Measurements from ENCODE around the gene KDM4D. TPM values are rescaled to one million over a fixed set of nuclear protein-coding genes. Genes with fewer than 3 reads are reported as not detected.
"Not testable (repeated sequence)": the region's sequence is repeated elsewhere in the genome, so short reads cannot be mapped to it uniquely, and the experiment has no call there.

Gene KDM4D
- polyA plus RNA-seq (2012; ENCODE audit: insufficient read depth, insufficient read length): 3.1 TPM

DNA sequence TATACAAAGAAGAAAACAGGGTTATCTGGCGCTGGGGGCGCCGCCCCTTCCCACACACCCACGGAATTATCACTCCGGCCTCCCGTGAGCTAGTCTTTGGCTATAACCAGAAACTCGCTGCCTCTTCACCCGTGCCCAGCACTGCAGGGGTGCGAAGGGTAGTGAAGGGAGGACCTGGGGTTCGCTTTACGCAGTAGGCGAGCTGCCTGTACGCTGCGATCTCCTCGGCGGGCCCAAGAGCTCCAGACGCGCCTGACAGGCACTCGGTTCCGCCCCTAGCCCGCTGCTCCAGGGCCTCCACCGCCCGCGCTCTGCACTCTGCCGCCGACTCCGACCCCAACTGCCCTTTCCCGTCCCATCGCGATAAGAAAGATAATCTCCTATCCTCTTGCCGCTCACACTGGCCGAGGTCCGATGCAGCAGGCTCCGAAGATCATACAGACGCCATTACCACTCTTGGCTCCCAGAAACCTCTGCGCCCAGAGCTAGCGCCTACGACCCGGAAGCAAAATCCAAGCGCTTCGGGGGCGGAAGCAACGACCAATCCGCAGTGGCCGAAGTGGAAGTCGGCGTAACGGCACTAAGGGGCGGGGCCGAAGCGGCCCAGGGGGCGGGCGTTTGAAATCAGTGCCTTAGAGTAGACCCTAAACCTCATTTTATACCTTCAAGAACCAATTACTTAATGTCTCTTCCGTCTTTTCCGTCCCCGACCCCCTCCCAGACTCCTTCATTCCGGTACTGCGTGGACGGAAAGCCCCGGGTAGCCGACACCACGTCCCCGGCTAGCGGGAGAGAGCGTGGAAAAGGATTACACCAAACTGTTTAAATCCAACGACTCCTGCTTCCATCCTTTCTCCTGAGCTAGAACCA, at the start of gene KDM4D, which contains the start of gene CWC15:
Gene KDM4D (plus strand): TSS at position 611 of the 870 bp plus-strand sequence. CDS start 23,664 bp downstream, outside the sequence.
Gene CWC15 (minus strand): TSS at position 458 of the 870 bp plus-strand sequence. CDS start 1,371 bp downstream, outside the sequence.
- H3K4me3 ChIP-seq (ENCODE audit: low read length): peak within 1 kb of the TSS; percentile 82
- DNase-seq (ENCODE audit: low read depth, low spot score): peak; percentile 89

GRCh38 chr11:94924171-94924572, 49.3 kb upstream of the KDM4D start:
- H3K4me3 ChIP-seq (ENCODE audit: low read length): no peak overlapping the region
- no peak for DNase-seq (ENCODE audit: low read depth, low spot score)

GRCh38 chr11:94924612-94925011, 48.9 kb upstream of the KDM4D start:
- peak; percentile 44 for DNase-seq (ENCODE audit: low read depth, low spot score)
- H3K4me3 ChIP-seq (ENCODE audit: low read length): no peak overlapping the region

DNA sequence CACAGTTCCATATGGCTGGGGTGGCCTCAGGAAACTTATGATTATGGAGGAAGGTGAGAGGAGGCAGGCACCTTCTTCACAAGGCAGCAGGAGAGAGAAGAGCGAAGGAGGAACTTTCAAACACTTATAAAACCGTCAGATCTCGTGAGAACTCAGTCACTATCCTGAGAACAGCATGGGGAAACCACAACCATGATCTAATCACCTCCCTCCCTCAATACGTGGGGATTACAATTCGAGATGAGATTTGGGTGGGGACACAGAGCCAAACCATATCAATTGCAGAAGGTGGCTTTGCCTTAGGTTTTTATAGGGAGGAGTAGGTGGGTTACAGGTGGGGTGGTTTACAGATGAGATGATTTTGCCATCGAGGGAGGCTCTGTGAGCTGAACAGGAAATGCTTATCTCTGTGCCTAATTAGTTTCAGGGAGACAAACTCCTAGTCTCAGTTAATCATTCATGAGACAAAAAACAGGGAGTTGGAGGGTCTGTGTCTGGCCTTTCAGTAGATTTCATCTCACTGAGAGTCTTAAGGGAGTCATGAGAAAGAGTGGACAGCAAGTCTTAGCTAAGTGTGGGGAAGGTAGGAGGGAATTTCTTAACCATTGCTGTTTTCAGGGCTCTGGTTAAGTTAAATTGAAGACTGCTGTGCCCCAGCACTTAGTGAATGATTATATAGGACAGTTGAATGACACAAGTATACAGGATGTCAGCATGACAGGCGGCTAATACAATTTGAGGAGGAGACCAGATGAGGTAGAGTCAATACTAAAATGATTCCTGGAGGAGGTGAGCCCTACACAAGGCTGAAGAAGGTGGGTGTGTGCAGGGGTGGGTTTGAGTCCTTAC, 47.9 kb upstream of the KDM4D start:
- no peak for DNase-seq (ENCODE audit: low read depth, low spot score)

DNA sequence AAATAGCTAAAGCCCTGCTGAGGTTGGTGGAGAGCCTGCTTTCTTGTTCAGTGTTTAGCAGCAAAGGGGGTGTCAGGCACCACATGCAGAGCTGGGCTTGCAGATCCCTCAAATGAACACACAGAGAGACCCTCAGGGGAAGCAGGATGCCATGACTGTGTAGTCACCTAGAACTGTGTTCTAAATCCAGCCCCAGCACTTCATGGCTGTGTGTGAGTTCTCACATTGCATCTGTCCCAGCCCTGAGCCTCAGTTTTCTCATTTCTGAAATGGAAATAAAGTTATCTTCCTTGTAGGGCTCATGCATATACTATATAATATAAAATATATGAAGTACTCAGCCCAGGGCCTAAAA, 47.3 kb upstream of the KDM4D start:
- DNase-seq (ENCODE audit: low read depth, low spot score): no peak

More for the DNA sequence above, 47.9 kb upstream of the KDM4D start:
- H3K4me3 ChIP-seq (ENCODE audit: low read length): no peak overlapping the region

GRCh38 chr11:94926698-94927237, 46.7 kb upstream of the KDM4D start:
- no peak overlapping the region for H3K4me3 ChIP-seq (ENCODE audit: low read length)
- no peak for DNase-seq (ENCODE audit: low read depth, low spot score)

More for the DNA sequence above, 47.3 kb upstream of the KDM4D start:
- H3K4me3 ChIP-seq (ENCODE audit: low read length): no peak overlapping the region

DNA sequence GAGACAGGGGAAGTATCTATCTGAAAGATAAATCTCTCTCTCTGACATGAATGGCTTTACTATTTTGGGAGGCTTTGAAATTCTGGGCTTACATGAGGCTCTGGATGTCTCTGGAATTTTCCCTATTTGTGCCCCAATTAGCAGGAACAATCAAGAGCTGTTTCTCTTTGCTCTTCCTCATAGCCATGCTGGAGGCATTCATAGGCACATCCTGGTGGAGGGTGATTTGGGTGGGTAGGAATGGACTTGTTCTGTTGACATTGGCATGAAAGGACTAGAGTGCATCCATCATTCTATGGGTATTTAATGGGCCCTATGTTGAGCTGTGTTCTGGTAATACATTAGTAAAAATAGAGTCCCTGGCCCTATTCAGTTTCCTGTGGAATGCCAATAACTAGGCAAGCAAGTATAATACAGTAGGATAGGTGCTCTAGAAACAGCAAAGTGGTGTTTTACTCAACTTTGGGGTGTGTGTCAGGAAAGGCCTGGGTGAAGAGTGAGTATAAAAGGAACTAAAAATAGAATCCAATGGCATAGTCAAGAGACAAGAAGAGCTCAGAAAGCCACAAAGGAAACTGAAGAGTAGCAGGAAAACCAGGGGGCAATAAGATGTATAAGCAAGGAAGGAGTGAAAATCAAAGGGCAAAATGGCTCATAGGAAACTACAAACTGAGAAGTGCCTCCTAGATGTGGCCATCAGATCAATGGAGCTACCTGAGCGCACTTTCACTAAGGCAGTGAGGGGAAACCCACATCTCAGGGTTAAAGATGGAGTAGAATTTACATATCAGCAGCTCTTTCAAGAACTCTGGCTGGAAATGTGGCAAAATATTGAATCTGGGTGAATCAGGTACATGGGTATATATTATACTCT, 45.2 kb upstream of the KDM4D start:
- H3K4me3 ChIP-seq (ENCODE audit: low read length): no peak overlapping the region
- peak; percentile 79 for DNase-seq (ENCODE audit: low read depth, low spot score)

- not testable (repeated sequence) for DNase-seq (ENCODE audit: low read depth, low spot score); H3K4me3 ChIP-seq (ENCODE audit: low read length)
Observed at GRCh38 chr11:94932072-94932471, 41.4 kb upstream of the KDM4D start.

DNA sequence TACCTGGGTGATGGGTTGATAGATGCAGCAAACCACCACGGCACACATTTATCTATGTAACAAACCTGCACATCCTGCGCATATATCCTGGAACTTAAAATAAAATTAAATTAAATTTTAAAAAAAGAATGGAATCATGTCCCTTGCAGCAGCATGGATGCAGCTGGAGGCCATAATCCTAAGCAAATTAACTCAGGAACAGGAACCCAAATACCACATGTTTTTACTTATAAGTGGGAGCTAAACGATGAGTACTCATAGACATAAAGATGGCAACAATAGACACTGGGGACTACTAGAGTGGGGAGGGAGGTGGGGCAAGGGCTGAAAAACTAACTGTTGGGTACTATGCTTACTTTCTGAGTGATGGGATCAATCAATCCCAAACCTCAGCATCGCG, 41.0 kb upstream of the KDM4D start:
- H3K4me3 ChIP-seq (ENCODE audit: low read length): no peak overlapping the region
- DNase-seq (ENCODE audit: low read depth, low spot score): no peak

DNA sequence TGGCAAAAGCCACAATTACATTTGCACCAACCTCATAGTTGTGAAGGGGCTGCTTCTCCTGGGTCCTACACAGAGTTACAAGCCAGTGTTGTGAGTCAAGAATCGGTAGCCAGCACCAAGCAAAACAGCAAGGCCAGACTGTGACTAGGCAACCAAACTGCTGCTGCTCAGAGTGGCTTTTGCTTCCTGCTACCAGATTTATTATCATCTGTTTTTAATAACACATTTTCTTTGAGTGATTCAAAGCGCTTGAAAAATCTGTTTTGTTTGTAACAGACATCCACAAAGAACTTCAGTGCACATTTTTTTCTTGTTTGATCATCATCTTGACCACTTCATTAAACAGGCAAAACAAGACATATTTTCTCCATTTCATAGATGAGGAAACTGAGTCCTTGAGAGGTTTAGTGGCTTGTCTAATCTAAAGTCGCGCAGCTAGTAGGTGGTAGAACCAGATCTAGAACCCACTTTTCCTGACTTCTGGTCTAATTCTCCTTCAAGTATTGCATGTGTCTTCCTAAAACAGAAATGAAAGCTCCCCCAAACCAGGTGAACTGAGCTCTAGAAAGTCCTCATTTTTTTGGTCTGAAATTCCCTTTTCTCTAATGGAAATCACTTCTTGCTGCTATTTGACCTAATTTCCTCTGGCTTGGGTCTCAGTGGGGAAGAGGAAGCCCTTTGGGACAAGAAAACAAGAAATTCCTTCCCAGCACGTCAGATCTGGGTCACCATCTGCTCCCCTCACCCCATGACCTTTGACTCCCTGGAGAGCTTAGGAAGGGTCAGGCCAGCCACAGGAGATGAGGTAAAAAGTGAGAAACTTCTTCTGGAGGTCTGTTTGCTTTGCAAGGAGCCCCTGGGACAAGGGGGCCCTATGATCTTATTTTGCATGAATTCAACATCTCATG, 40.0 kb upstream of the KDM4D start:
- no peak for DNase-seq (ENCODE audit: low read depth, low spot score)
- no peak overlapping the region for H3K4me3 ChIP-seq (ENCODE audit: low read length)

DNA sequence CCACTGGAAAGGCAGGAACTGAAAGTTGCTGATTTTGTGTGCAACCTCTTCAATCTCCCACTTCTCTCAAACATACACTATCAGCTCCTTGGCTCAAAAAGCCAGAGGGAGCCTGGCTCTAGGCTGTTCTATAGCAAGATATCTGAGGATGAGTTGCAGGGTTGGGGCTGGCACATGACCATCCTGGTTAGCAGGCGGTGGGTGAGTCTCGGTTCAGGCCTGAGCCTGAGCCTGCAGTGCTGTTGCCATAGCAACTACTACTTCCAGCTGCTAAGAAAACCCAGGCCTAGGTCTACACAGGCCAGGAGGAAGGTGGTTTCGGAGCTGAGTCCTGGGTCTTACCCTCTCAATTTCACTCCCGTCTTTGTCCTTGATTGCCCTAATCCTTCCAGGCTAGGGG, 39.1 kb upstream of the KDM4D start:
- H3K4me3 ChIP-seq (ENCODE audit: low read length): no peak overlapping the region
- DNase-seq (ENCODE audit: low read depth, low spot score): peak; percentile 58

DNA sequence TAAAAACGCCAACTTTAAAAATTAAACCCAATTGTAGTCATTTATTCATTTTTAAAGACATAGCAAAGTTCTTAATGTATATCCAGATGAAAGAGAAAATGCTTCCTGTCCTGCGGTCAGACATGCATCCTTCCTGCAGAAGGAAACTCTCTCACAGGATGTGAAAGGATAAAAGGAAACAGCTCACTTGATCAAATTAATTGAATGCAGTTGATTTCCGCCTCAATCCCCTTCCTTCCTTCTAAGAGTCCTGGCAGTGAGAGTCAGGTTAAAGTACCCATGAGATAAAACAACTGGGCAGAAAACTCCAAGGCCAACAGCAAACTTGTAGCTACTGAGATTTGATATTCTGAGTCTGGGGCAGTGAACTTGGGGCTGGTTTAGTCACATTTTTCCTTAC, 38.7 kb upstream of the KDM4D start:
- DNase-seq (ENCODE audit: low read depth, low spot score): peak; percentile 81
- no peak overlapping the region for H3K4me3 ChIP-seq (ENCODE audit: low read length)

DNA sequence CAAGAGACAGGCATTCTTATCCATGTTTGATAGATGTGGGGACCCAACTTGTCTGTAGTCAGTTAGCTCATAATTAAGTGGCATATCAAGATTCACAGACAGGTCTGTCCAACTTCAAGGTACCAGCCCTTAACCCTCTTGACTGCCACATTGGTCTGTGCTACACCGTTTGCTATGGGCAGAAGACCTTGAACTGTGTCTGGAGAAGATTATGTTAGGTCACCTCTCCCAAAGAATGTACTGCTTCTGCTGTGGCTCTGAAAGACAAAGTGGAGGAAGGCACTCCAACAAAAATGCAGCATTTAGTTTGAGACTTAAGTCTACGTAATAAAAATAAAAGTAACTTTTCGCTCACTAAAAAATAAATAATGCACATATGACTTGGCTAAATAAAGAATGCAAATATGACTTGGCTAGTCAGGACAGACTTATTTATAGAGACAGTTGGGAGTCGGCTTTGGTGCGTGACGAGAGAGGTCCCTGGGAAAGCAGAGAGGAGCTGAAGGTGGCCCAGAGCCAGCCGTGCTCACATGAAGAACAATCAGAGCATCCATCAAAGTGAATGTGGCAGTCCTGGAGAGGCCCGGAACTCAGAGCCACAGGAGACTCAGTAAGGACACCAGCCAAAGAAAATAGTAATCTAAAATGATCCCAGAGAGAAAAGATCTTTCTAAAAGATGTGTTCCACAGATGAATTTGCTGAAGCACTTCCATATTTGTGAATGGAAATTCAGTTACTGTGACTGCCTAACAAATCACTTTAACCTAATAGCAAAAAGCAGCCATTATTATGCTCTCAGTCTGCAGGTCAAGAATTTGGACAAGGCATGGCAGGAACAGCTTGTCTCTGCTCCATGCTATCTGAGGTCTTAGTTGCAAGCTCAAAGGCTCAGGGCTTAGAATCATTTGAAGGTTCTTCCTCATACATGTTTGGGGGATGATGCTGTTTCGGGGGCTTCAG, 35.1 kb upstream of the KDM4D start:
- DNase-seq (ENCODE audit: low read depth, low spot score): no peak
- no peak overlapping the region for H3K4me3 ChIP-seq (ENCODE audit: low read length)

DNA sequence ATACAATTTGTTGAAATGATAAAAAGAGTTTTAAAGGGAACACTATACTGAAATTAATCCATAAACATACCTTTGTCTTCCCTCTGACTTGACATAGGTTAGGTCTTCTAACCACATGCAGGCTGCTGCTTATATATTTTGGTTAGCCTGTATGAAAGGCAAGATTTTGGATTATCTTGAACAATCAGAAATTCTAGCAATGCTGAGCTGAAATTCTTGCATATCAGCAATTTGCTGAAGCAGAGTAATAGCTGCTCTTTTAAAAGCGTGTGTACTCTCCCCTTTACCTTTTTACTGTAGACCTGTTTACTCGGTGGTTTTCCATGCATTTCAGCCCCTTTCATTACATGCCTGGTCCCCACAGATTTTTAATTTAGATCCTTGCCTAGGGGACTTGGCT, 34.2 kb upstream of the KDM4D start:
- no peak for DNase-seq (ENCODE audit: low read depth, low spot score)

GRCh38 chr11:94941131-94941530, 32.4 kb upstream of the KDM4D start:
- no peak overlapping the region for H3K4me3 ChIP-seq (ENCODE audit: low read length)
- DNase-seq (ENCODE audit: low read depth, low spot score): no peak

More for the DNA sequence above, 34.2 kb upstream of the KDM4D start:
- no peak overlapping the region for H3K4me3 ChIP-seq (ENCODE audit: low read length)

GRCh38 chr11:94946812-94947211, 26.7 kb upstream of the KDM4D start:
- H3K4me3 ChIP-seq (ENCODE audit: low read length): no peak overlapping the region
- DNase-seq (ENCODE audit: low read depth, low spot score): no peak

All from Jurkat, Clone E6-1 (cell line).